ENCODE measurements around the gene CENPS. TPM values are rescaled to one million over a fixed set of nuclear protein-coding genes. Genes with fewer than 3 reads are reported as not detected.

The CENPS gene
- total RNA-seq, 2 experiments from 2014 or later = 13.6 to 18.4 TPM

- Histone ChIP-seq H3K27ac (ENCODE audit: low read depth, low read length, poor library complexity, severe bottlenecking) (no peak overlapping the region), H3K36me3 (ENCODE audit: insufficient read depth, low read length) (peaks cover 70% of the 10 kb centered on the region), H3K4me2 (ENCODE audit: low read length) (no peak overlapping the region), H3K4me1 (ENCODE audit: insufficient read depth, low read length, poor library complexity, severe bottlenecking) (peaks cover 10% of the 10 kb centered on the region), H3K9me2 (ENCODE audit: insufficient read depth, low read length) (no peaks in the 10 kb centered on the region), H3K4me3 (ENCODE audit: low read depth, low read length, poor library complexity, severe bottlenecking) (no peak overlapping the region), H4K20me1 (ENCODE audit: insufficient read depth, low read length) (no peaks in the 10 kb centered on the region), H3K9me3 (ENCODE audit: low read length) (no peaks in the 10 kb centered on the region), H2AFZ (ENCODE audit: low read length) (no peak overlapping the region), H3K79me2 (ENCODE audit: insufficient read depth, low read depth, low read length) (no peaks in the 10 kb centered on the region)
- no peak for DNase-seq (ENCODE audit: low spot score)
- ChIA-PET POLR2A (no interaction called here), CTCF (ENCODE audit: unreplicated experiment) (no interaction called here)
- TF ChIP-seq, protein P1, sequence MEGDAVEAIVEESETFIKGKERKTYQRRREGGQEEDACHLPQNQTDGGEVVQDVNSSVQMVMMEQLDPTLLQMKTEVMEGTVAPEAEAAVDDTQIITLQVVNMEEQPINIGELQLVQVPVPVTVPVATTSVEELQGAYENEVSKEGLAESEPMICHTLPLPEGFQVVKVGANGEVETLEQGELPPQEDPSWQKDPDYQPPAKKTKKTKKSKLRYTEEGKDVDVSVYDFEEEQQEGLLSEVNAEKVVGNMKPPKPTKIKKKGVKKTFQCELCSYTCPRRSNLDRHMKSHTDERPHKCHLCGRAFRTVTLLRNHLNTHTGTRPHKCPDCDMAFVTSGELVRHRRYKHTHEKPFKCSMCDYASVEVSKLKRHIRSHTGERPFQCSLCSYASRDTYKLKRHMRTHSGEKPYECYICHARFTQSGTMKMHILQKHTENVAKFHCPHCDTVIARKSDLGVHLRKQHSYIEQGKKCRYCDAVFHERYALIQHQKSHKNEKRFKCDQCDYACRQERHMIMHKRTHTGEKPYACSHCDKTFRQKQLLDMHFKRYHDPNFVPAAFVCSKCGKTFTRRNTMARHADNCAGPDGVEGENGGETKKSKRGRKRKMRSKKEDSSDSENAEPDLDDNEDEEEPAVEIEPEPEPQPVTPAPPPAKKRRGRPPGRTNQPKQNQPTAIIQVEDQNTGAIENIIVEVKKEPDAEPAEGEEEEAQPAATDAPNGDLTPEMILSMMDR (conservative IDR thresholded peaks at IDR 0.05; ENCODE audit: low read length) = no peak
- TF ChIP-seq EZH2phosphoT487 (IDR thresholded peaks at IDR 0.05; ENCODE audit: borderline replicate concordance, low read depth, low read length) = no peak
- intact Hi-C loops (cut with micrococcal nuclease; ENCODE audit: unreplicated experiment) = no loop called here
- BruUV-seq (replicated peaks) = TSS peak; percentile 45
Measured at GRCh38 chr1:10457875-10458274, 27.6 kb downstream of the CENPS start.

- no peaks in the 10 kb centered on the region for H3K9me3 ChIP-seq (ENCODE audit: low read length)
- ChIA-PET POLR2A (interaction anchor here (0.7 kb wide), 1 partner anchor 34 kb away, joined by 3 read pairs; no protein-coding TSS in a partner anchor), CTCF (ENCODE audit: unreplicated experiment) (no interaction called here)
- no peak overlapping the region for H2AFZ ChIP-seq (ENCODE audit: low read length)
- H4K20me1 ChIP-seq (ENCODE audit: insufficient read depth, low read length) = no peaks in the 10 kb centered on the region
- H3K4me1 ChIP-seq (ENCODE audit: insufficient read depth, low read length, poor library complexity, severe bottlenecking) = peaks cover 10% of the 10 kb centered on the region
- BruUV-seq (replicated peaks) = no TSS peak
- no peak overlapping the region for H3K27ac ChIP-seq (ENCODE audit: low read depth, low read length, poor library complexity, severe bottlenecking)
- H3K79me2 ChIP-seq (ENCODE audit: insufficient read depth, low read depth, low read length) = no peaks in the 10 kb centered on the region
- H3K4me2 ChIP-seq (ENCODE audit: low read length) = no peak overlapping the region
- H3K36me3 ChIP-seq (ENCODE audit: insufficient read depth, low read length) = peaks cover 81% of the 10 kb centered on the region
- intact Hi-C loops (cut with micrococcal nuclease; ENCODE audit: unreplicated experiment) = no loop called here
- no peak for DNase-seq (ENCODE audit: low spot score)
- TF ChIP-seq, protein P1 (conservative IDR thresholded peaks at IDR 0.05; ENCODE audit: low read length) = no peak
- TF ChIP-seq EZH2phosphoT487 (IDR thresholded peaks at IDR 0.05; ENCODE audit: borderline replicate concordance, low read depth, low read length) = no peak
- no peak overlapping the region for H3K4me3 ChIP-seq (ENCODE audit: low read depth, low read length, poor library complexity, severe bottlenecking)
- no peaks in the 10 kb centered on the region for H3K9me2 ChIP-seq (ENCODE audit: insufficient read depth, low read length)
Measured at GRCh38 chr1:10459184-10459583, 29.0 kb downstream of the CENPS start.

DNA sequence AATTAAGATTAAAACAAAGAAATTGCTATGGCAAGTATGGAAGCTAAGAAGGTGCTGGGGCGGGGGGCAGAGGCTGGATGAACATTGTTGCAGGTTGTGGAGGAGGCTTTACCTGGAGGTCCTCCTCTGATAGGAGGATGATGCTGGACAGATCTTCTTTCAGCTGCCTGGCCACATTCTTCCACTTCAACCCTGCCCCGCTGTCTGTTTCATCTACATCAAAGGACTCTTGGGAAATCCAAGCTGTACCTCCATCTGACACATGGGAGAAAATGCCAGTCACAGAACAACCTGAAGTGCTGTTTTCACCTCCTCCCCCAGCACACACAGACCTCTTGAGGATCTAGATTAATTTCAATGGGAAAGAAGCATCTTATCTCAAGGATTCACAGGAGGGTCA, 36.8 kb downstream of the CENPS start:
- Histone ChIP-seq H3K9me2 (ENCODE audit: insufficient read depth, low read length) (no peaks in the 10 kb centered on the region), H3K4me2 (ENCODE audit: low read length) (no peak overlapping the region), H2AFZ (ENCODE audit: low read length) (no peak overlapping the region), H3K9me3 (ENCODE audit: low read length) (no peaks in the 10 kb centered on the region), H3K79me2 (ENCODE audit: insufficient read depth, low read depth, low read length) (peaks cover 22% of the 10 kb centered on the region), H3K4me3 (ENCODE audit: low read depth, low read length, poor library complexity, severe bottlenecking) (no peak overlapping the region), H4K20me1 (ENCODE audit: insufficient read depth, low read length) (peaks cover 4% of the 10 kb centered on the region; the same call in 1 of the 2 replicates), H3K36me3 (ENCODE audit: insufficient read depth, low read length) (peaks cover 80% of the 10 kb centered on the region), H3K27ac (ENCODE audit: low read depth, low read length, poor library complexity, severe bottlenecking) (no peak overlapping the region), H3K4me1 (ENCODE audit: insufficient read depth, low read length, poor library complexity, severe bottlenecking) (peaks cover 12% of the 10 kb centered on the region)
- DNase-seq (ENCODE audit: low spot score) = no peak
- ChIA-PET CTCF (ENCODE audit: unreplicated experiment) (no interaction called here), POLR2A (interaction anchor here (0.7 kb wide), 2 partner anchors 32 to 145 kb away, joined by 4 to 7 read pairs; no protein-coding TSS in a partner anchor)
- intact Hi-C loops (cut with micrococcal nuclease; ENCODE audit: unreplicated experiment) = no loop called here
- BruUV-seq (replicated peaks) = no TSS peak
- TF ChIP-seq EZH2phosphoT487 (IDR thresholded peaks at IDR 0.05; ENCODE audit: borderline replicate concordance, low read depth, low read length) = no peak
- TF ChIP-seq, protein P1 (conservative IDR thresholded peaks at IDR 0.05; ENCODE audit: low read length) = no peak
